ENCODE data around the gene LAMA5.

DNA sequence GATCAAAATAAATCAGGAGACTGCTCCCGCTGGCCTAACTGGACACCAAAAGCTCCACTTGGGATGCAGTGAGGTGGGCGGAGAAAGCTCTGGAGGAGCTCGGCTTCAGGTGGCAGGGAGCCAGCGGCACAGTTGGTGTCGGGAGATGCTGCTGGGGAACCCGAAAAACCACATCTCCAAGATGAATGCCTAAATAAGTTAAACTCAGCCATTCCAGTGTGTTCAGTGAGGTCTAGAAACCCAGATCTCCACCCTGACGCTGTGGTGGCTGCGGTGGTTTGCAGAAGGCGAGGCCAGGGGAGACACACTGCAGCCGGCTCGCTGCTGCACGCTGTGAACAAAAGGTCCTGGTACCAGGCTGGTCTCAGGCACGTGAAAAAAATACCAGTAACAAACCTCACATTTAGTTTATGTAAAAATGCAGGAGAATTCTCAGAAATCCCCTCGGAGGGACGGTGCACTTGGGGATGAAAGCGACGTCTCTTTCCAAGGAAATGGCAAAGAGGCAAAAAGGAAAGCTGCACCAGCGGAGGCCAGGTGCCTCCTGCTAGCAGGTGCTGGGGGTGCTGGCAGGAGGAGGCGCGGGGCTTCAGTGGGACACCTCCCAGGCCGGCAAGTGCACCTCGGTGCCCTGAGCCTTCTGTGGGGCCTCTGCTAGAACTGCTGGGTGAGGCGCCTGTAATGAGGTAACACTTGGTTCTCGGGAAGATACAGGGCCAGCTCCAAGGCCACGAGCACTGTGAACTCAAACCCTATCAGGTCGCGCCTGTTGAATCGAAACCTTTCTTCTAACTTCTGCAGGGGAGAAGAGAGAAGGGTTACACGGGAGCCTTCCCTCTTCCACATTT, 23.4 kb upstream of the LAMA5 start:
- no peak for TF ChIP-seq CTCF (IDR thresholded peaks at IDR 0.05; ENCODE audit: low read length)
- no peak for TF ChIP-seq EZH2 (optimal IDR thresholded peaks at IDR 0.05; ENCODE audit: low read depth, low read length)
- TF ChIP-seq EZH2phosphoT487 (IDR thresholded peaks at IDR 0.05; ENCODE audit: low read length), result no peak

Measured in MM.1S (cell line).